Endothelial cell of umbilical vein (primary cell): ENCODE data around the gene RXFP3. TPM values are rescaled to one million over a fixed set of nuclear protein-coding genes. Genes with fewer than 3 reads are reported as not detected.

Experiments
- BruUV-seq: library from RNA; stranded (reverse); fragments of 400-500 nt; replicated peaks from 2 replicates; lab custom pipeline; 2021; lab: Mats Ljungman, UMichigan
- CTCF ChIA-PET: fragments of 300-600, 350-600 bp; sonication (Branson Sonifier 250); formaldehyde crosslinking; loops from one replicate; lab custom pipeline; 2021; ENCODE audit warnings: antibody characterized with exemption, inconsistent platforms; lab: Charles Lee
- POLR2A ChIA-PET: fragments of 300-600, 350-600 bp; sonication (Branson Sonifier 250); formaldehyde crosslinking; loops from one replicate; lab custom pipeline; 2021; ENCODE audit warnings: antibody characterized with exemption, inconsistent platforms; lab: Charles Lee
- DNase-seq: peaks from one replicate; pipeline ENCODE4 v3.0.0-alpha.2; 2011; ENCODE audit warnings: low read depth, low spot score
- FAIRE-seq: peaks from 2 replicates; lab custom pipeline; 2011; peaks lifted over from hg19 to GRCh38; lab: Jason Lieb, UNC
- H2AFZ ChIP-seq: 2 replicates; pipeline ENCODE4 v1.6.0; 2012; ENCODE audit warnings: low read depth, low read length, control low read depth, inconsistent platforms
- H3K27ac ChIP-seq: 2 replicates; pipeline ENCODE4 v1.5.1; 2011; ENCODE audit warnings: low read depth, mild to moderate bottlenecking, control low read depth, low read length, moderate library complexity; ENCODE audit not compliant: insufficient read depth
- H3K27me3 ChIP-seq, 2 experiments: 2 replicates each; pipeline versions ENCODE4 v1.6.0 to v1.6.1; 2011; ENCODE audit warnings: low read length in 2 of 2, mixed read lengths in 1 of 2; ENCODE audit not compliant: control insufficient read depth in 2 of 2, insufficient read depth in 2 of 2
- H3K36me3 ChIP-seq, 2 experiments: 2 replicates in 1 of 2; 3 replicates in 1 of 2; pipeline ENCODE4 v1.5.1; 2011; ENCODE audit warnings: low read length in 2 of 2, mild to moderate bottlenecking in 1 of 2, moderate library complexity in 1 of 2; ENCODE audit not compliant: control insufficient read depth in 2 of 2, insufficient read depth in 2 of 2; ENCODE audit errors: extremely low read depth in 1 of 2
- H3K4me1 ChIP-seq: 3 replicates; pipeline ENCODE4 v1.5.1; 2011; ENCODE audit warnings: mild to moderate bottlenecking, low read length; ENCODE audit not compliant: control insufficient read depth, insufficient read depth; ENCODE audit errors: extremely low read depth
- H3K4me2 ChIP-seq: 2 replicates; pipeline ENCODE4 v1.6.1; 2011; ENCODE audit warnings: low read length, control low read depth, mixed read lengths; ENCODE audit not compliant: insufficient read depth
- H3K4me3 ChIP-seq, 3 experiments: fragments of 200-600 bp in 1 of 3; sonication (generic), shearing (Covaris generic) in 1 of 3; replicated peaks in 1 of 3; 2 replicates each; pipeline ENCODE4 v1.5.1; 2011 to 2016; ENCODE audit warnings: control low read depth in 3 of 3, low read length in 3 of 3, mild to moderate bottlenecking in 2 of 3, inconsistent platforms in 1 of 3, low read depth in 1 of 3, moderate library complexity in 1 of 3; ENCODE audit not compliant: insufficient read depth in 1 of 3
- H3K79me2 ChIP-seq: 2 replicates; pipeline ENCODE4 v1.6.0; 2012; ENCODE audit warnings: low read length, inconsistent platforms; ENCODE audit not compliant: control insufficient read depth, insufficient read depth
- H3K9ac ChIP-seq: replicated peaks from 2 replicates; pipeline ENCODE3; 2011; ENCODE audit warnings: low read length, control low read depth; ENCODE audit not compliant: insufficient read depth; ENCODE audit errors: extremely low read depth
- H3K9me1 ChIP-seq: replicated peaks from 3 replicates; pipeline ENCODE4 v1.6.0; 2011; ENCODE audit warnings: mild to moderate bottlenecking, low read length; ENCODE audit not compliant: control insufficient read depth, insufficient read depth; ENCODE audit errors: extremely low read depth
- H3K9me3 ChIP-seq: replicated peaks from 2 replicates; pipeline ENCODE4 v1.5.1; 2012; ENCODE audit warnings: low read length, inconsistent platforms; ENCODE audit not compliant: control insufficient read depth, insufficient read depth
- H4K20me1 ChIP-seq: replicated peaks from 2 replicates; pipeline ENCODE3; 2011; ENCODE audit warnings: mild to moderate bottlenecking, low read length; ENCODE audit not compliant: control insufficient read depth, insufficient read depth; ENCODE audit errors: extremely low read depth
- CTCF ChIP-seq, 2 donors: IDR thresholded peaks; 1 replicate in 1 of 2; 2 replicates in 1 of 2; pipeline ENCODE4 v1.5.1; 2011; ENCODE audit warnings: low read length in 2 of 2, mild to moderate bottlenecking in 2 of 2, moderate library complexity in 2 of 2, control low read depth in 1 of 2, inconsistent platforms in 1 of 2, low read depth in 1 of 2; ENCODE audit not compliant: insufficient read depth in 1 of 2; ENCODE audit errors: extremely low read depth in 1 of 2
- EZH2 ChIP-seq: IDR thresholded peaks from 2 replicates; pipeline ENCODE4 v1.6.1; 2012; ENCODE audit warnings: borderline replicate concordance, low read depth, mild to moderate bottlenecking, moderate library complexity, low read length, inconsistent platforms; ENCODE audit not compliant: severe bottlenecking
- FOS ChIP-seq: IDR thresholded peaks from 2 replicates; pipeline ENCODE4 v1.6.1; 2011; ENCODE audit warnings: mild to moderate bottlenecking, low read length, moderate library complexity, borderline replicate concordance; ENCODE audit not compliant: insufficient read depth
- GATA2 ChIP-seq: IDR thresholded peaks from 2 replicates; pipeline ENCODE4 v1.7.0; 2011; ENCODE audit warnings: low read depth, mild to moderate bottlenecking, moderate library complexity, mixed read lengths, low read length; ENCODE audit not compliant: insufficient read length, insufficient read depth
- JUN ChIP-seq: IDR thresholded peaks from 2 replicates; pipeline ENCODE4 v1.6.1; 2011; ENCODE audit warnings: borderline replicate concordance, low read depth; ENCODE audit not compliant: insufficient read length, insufficient read depth
- MAX ChIP-seq: IDR thresholded peaks from 2 replicates; pipeline ENCODE4 v1.6.1; 2011; ENCODE audit not compliant: insufficient read depth, insufficient read length
- MYC ChIP-seq: IDR thresholded peaks from one replicate; pipeline ENCODE4 v1.6.1; 2011; ENCODE audit warnings: mild to moderate bottlenecking, low read depth, low read length
- POLR2A ChIP-seq: IDR thresholded peaks from 2 replicates; pipeline ENCODE4 v1.6.1; 2012; ENCODE audit warnings: low read depth, mild to moderate bottlenecking, control low read depth, low read length
- POLR2AphosphoS5 ChIP-seq: IDR thresholded peaks from 2 replicates; pipeline ENCODE4 v1.6.1; 2012; ENCODE audit warnings: low read depth, mild to moderate bottlenecking, control low read depth, low read length, moderate library complexity; ENCODE audit not compliant: insufficient read depth
- dilution Hi-C: fragments of 300-500 bp; cut with MboI; formaldehyde crosslinking; loops from one replicate; pipeline ENCODE4 v1.15.0; 2019; ENCODE audit warnings: low sequenced_read_pairs; ENCODE audit not compliant: extremely low pct_ligation_motif_present
- intact Hi-C: fragments of 100-400 bp; cut with micrococcal nuclease; formaldehyde crosslinking; loops from one replicate; pipeline ENCODE4 v1.10.0; 2022
- polyA plus RNA-seq, 4 experiments: library from polyadenylated mRNA; depleted of rRNA in 3 of 4; stranded (reverse) in 3 of 4; unstranded in 1 of 4; fragments of >200 nt; gene quantifications; 2 replicates each; pipeline versions ENCODE4 v1.2.1 to v1.2.3, GENCODE V29; 2011 to 2012; ENCODE audit warnings: missing spikeins in 1 of 4
- total RNA-seq: library from RNA; stranded (reverse); gene quantifications from 2 replicates; pipeline ENCODE4 v1.2.3, GENCODE V29; 2021

RXFP3 gene
- total and polyA plus RNA-seq, 2 donors (not counting 3 experiments of a cell fraction or from before 2014, with no cell fraction given), result not detected

- Histone ChIP-seq H3K27me3 (peaks cover 42 to 49% of the 10 kb centered on the region in 2 experiments), H3K36me3 (no peaks in the 10 kb centered on the region), H3K9me1 (no peaks in the 10 kb centered on the region), H3K79me2 (no peaks in the 10 kb centered on the region), H4K20me1 (no peaks in the 10 kb centered on the region), H3K4me2 (no peak overlapping the region), H3K4me1 (peaks cover 5% of the 10 kb centered on the region), H3K27ac (no peak overlapping the region), H3K4me3 (no peak overlapping the region), H3K9me3 (no peaks in the 10 kb centered on the region), H3K9ac (no peak overlapping the region), H2AFZ (no peak overlapping the region)
- CTCF ChIA-PET, result interaction anchor here (0.6 to 2.5 kb wide), 3 partner anchors 56 to 504 kb away, joined by 3 to 10 read pairs (median 5); no protein-coding TSS in a partner anchor
- POLR2A ChIA-PET, result no interaction called here
- DNase-seq (no peak), FAIRE-seq (no peak)
- BruUV-seq, result no TSS peak
- no peak for TF ChIP-seq GATA2
- no peak for TF ChIP-seq MAX
- TF ChIP-seq FOS, result no peak
- TF ChIP-seq EZH2, result no peak
- TF ChIP-seq POLR2AphosphoS5, result no peak
- intact Hi-C loops, result no loop called here
- dilution Hi-C loops, result no loop called here
Observed at GRCh38 chr5:33939556-33940262, 3.5 kb downstream of the RXFP3 start.

- no peak for FAIRE-seq
- dilution Hi-C loops (no loop called here), intact Hi-C loops (no loop called here)
- Histone ChIP-seq H2AFZ (no peak overlapping the region), H3K27ac (no peak overlapping the region), H3K9ac (no peak overlapping the region), H3K9me3 (no peaks in the 10 kb centered on the region), H3K27me3 (peaks cover 37 to 48% of the 10 kb centered on the region in 2 experiments), H3K36me3 (no peaks in the 10 kb centered on the region), H4K20me1 (no peaks in the 10 kb centered on the region), H3K4me2 (no peak overlapping the region), H3K4me3 (no peak overlapping the region), H3K9me1 (no peaks in the 10 kb centered on the region), H3K79me2 (no peaks in the 10 kb centered on the region), H3K4me1 (peaks cover 4% of the 10 kb centered on the region)
- CTCF ChIA-PET, result no interaction called here
- TF ChIP-seq GATA2, result no peak
- no peak for TF ChIP-seq MAX
- no peak for TF ChIP-seq JUN
- no peak for TF ChIP-seq POLR2AphosphoS5
- TF ChIP-seq FOS, result no peak
- TF ChIP-seq CTCF (IDR thresholded peaks at IDR 0.05; ENCODE audit: extremely low read depth in 1 of 2, insufficient read depth in 1 of 2, low read depth in 1 of 2, low read length in 2 of 2), result no peak
- no peak for TF ChIP-seq MYC
- no peak for TF ChIP-seq EZH2
- TF ChIP-seq POLR2A, result no peak
- no peak for DNase-seq
- POLR2A ChIA-PET, result no interaction called here
- BruUV-seq, result no TSS peak
Observed at GRCh38 chr5:33941090-33941489, 4.9 kb downstream of the RXFP3 start.
